Measurements from ENCODE around the gene MGAT4D.

DNA sequence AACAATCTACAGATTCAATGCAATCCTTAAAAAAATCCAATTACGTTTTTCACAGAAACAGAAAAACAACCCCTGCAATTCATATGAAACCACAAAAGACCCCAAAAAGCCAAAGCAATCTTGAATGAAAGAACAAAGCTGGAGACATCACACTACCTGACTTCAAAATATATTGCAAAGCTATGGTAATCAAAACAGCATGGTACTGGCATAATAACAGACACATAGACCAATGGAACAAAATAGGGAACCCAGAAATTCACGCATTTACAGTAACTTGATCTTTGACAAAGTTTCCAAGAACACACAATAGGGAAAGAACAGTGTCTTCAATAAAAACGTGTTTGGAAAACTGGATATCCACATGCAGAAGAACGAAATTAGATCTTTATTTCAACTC lies 14.6 kb downstream of the MGAT4D start:
- TF ChIP-seq, protein P1, sequence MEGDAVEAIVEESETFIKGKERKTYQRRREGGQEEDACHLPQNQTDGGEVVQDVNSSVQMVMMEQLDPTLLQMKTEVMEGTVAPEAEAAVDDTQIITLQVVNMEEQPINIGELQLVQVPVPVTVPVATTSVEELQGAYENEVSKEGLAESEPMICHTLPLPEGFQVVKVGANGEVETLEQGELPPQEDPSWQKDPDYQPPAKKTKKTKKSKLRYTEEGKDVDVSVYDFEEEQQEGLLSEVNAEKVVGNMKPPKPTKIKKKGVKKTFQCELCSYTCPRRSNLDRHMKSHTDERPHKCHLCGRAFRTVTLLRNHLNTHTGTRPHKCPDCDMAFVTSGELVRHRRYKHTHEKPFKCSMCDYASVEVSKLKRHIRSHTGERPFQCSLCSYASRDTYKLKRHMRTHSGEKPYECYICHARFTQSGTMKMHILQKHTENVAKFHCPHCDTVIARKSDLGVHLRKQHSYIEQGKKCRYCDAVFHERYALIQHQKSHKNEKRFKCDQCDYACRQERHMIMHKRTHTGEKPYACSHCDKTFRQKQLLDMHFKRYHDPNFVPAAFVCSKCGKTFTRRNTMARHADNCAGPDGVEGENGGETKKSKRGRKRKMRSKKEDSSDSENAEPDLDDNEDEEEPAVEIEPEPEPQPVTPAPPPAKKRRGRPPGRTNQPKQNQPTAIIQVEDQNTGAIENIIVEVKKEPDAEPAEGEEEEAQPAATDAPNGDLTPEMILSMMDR (IDR thresholded peaks at IDR 0.05 in 4 of 5, conservative IDR thresholded peaks at IDR 0.05 in 1 of 5): no peak
- TF ChIP-seq POLR2A (IDR thresholded peaks at IDR 0.05): no peak

All from gastrocnemius medialis (tissue), 4 donors.